Tibial nerve (tissue), 4 donors: ENCODE measurements around the gene SLC4A11.

Experiments used
- CTCF ChIP-seq, 5 experiments: fragments of 200-600 bp in 3 of 5; fragments of 450-650 bp in 2 of 5; sonication (generic) in 3 of 5; IDR thresholded peaks; one replicate each; pipeline ENCODE4 v1.5.1; 2016 to 2019; ENCODE audit warnings: antibody characterized with exemption in 5 of 5, mild to moderate bottlenecking in 3 of 5, moderate library complexity in 2 of 5
- EP300 ChIP-seq, 2 donors: sonication (generic); formaldehyde crosslinking; IDR thresholded peaks; one replicate each; pipeline ENCODE4 v1.6.1; 2017; ENCODE audit warnings: antibody characterized with exemption in 2 of 2, mild to moderate bottlenecking in 1 of 2

- TF ChIP-seq CTCF (IDR thresholded peaks at IDR 0.05) (no peak), EP300 (IDR thresholded peaks at IDR 0.05) (no peak)
These were observed 9.8 kb downstream of the SLC4A11 start for GRCh38 chr20:3229158-3229557.
